Sigmoid colon (tissue), 4 donors: ENCODE results near the gene SIK3.

Experiments
- CTCF ChIP-seq, 4 experiments: fragments of 450-650 bp in 3 of 4; fragments of 200-600 bp in 1 of 4; IDR thresholded peaks; one replicate each; pipeline ENCODE4 v1.5.1; 2016 to 2019; ENCODE audit warnings: antibody characterized with exemption in 4 of 4, mild to moderate bottlenecking in 3 of 4, moderate library complexity in 2 of 4
- POLR2AphosphoS5 ChIP-seq, 4 donors: sonication (generic); formaldehyde crosslinking; IDR thresholded peaks; one replicate each; pipeline ENCODE4 v1.6.1; 2017; ENCODE audit warnings: antibody characterized with exemption in 4 of 4

- TF ChIP-seq CTCF (IDR thresholded peaks at IDR 0.05) (no peak), POLR2AphosphoS5 (IDR thresholded peaks at IDR 0.05) (no peak)
Measured at GRCh38 chr11:116873381-116873780, 224.8 kb downstream of the SIK3 start.
